A549 (cell line): ENCODE measurements around the gene SBNO2. TPM values are rescaled to one million over a fixed set of nuclear protein-coding genes. Genes with fewer than 3 reads are reported as not detected.
A peak's percentile ranks its signal among the peaks of the same experiment; 100 is the strongest.

ENCODE experiments used
- ATAC-seq, 2 experiments: fragments of 200-7000 bp in 1 of 2; fragments of >200 bp in 1 of 2; cut with Nextera tagmentation in 1 of 2; cut with Tn5 transposase in 1 of 2; 3 replicates each; pipeline versions ENCODE4 v1.8.0 to v1.9.1; 2018 to 2020; ENCODE audit warnings: mild to moderate bottlenecking in 1 of 2, moderate library complexity in 1 of 2
- CTCF ChIA-PET: fragments of 300-600 bp; sonication (Branson Sonifier 250); formaldehyde crosslinking; extraction: SDS; loops from one replicate; lab custom pipeline; 2021; ENCODE audit warnings: antibody characterized with exemption, inconsistent platforms; lab: Yijun Ruan, JAX
- POLR2A ChIA-PET: fragments of 350-600 bp; formaldehyde crosslinking; extraction: SDS; loops from one replicate; lab custom pipeline; 2021; ENCODE audit warnings: antibody characterized with exemption, inconsistent platforms; lab: Yijun Ruan, JAX
- DNase-seq, 2 experiments: peaks; one replicate each; pipeline versions ENCODE4 v3.0.0 to v3.0.0-alpha.2; 2011 to 2016; ENCODE audit warnings: low read depth in 1 of 2, low spot score in 1 of 2
- FAIRE-seq: peaks from 2 replicates; lab custom pipeline; 2011; peaks lifted over from hg19 to GRCh38; lab: Jason Lieb, UNC
- H3K27ac ChIP-seq, 2 experiments: fragments of >200 bp; sonication (Bioruptor Twin); formaldehyde crosslinking; 3 replicates each; pipeline ENCODE4 v1.5.1; 2016 to 2017
- H3K4me1 ChIP-seq: fragments of >200 bp; sonication (Bioruptor Twin); formaldehyde crosslinking; 3 replicates; pipeline ENCODE4 v1.6.1; 2016
- H3K4me2 ChIP-seq: fragments of >200 bp; sonication (Bioruptor Twin); formaldehyde crosslinking; 3 replicates; pipeline ENCODE4 v1.6.1; 2016
- H3K4me3 ChIP-seq: fragments of >200 bp; sonication (Bioruptor Twin); formaldehyde crosslinking; 3 replicates; pipeline ENCODE4 v1.5.1; 2016
- H3K9me3 ChIP-seq: fragments of >200 bp; sonication (Bioruptor Twin); formaldehyde crosslinking; 3 replicates; pipeline ENCODE4 v1.6.1; 2016
- BHLHE40 ChIP-seq: IDR thresholded peaks from 2 replicates; pipeline ENCODE4 v1.6.1; 2012; ENCODE audit warnings: low read depth, low read length, inconsistent platforms
- CHD2 ChIP-seq: fragments of 150-350 bp; IDR thresholded peaks from 2 replicates; pipeline ENCODE4 v1.6.1; 2014; ENCODE audit warnings: low read length; ENCODE audit not compliant: partially characterized antibody
- CTCF ChIP-seq: fragments of >200 bp; sonication (Bioruptor Twin); formaldehyde crosslinking; IDR thresholded peaks from 3 replicates; pipeline ENCODE4 v1.5.1; 2016
- E2F6 ChIP-seq: IDR thresholded peaks from 2 replicates; pipeline ENCODE4 v1.6.1; 2012; ENCODE audit warnings: low read depth, borderline replicate concordance
- EHF ChIP-seq: fragments of 250-450 bp; sonication (Bioruptor Pico); IDR thresholded peaks from 2 replicates; pipeline ENCODE4 v1.5.0; 2020; ENCODE audit warnings: mild to moderate bottlenecking
- EHMT2 ChIP-seq: fragments of 200-600 bp; sonication (generic); IDR thresholded peaks from 2 replicates; pipeline ENCODE4 v1.6.1; 2016; ENCODE audit warnings: antibody characterized with exemption, low read depth, mild to moderate bottlenecking, moderate library complexity
- FOSB ChIP-seq: fragments of 250-450 bp; sonication (Bioruptor Pico); IDR thresholded peaks from 2 replicates; pipeline ENCODE4 v1.5.0; 2020; ENCODE audit warnings: mild to moderate bottlenecking, moderate library complexity
- FOSL2 ChIP-seq, 2 experiments: fragments of 450-650 bp in 1 of 2; fragments of >200 bp in 1 of 2; sonication (Bioruptor Twin) in 1 of 2; formaldehyde crosslinking; IDR thresholded peaks; 2 replicates each; pipeline versions ENCODE4 v1.5.0 to v1.6.1; 2016 to 2020; ENCODE audit warnings: mild to moderate bottlenecking in 1 of 2, moderate library complexity in 1 of 2
- HDAC2 ChIP-seq: fragments of 200-600 bp; sonication (generic); IDR thresholded peaks from 2 replicates; pipeline ENCODE4 v1.6.1; 2016
- HES2 ChIP-seq: fragments of >200 bp; sonication (Bioruptor Twin); formaldehyde crosslinking; IDR thresholded peaks from 2 replicates; pipeline ENCODE4 v1.6.1; 2016
- HEYL ChIP-seq: fragments of 250-450 bp; sonication (Bioruptor Pico); IDR thresholded peaks from 2 replicates; pipeline ENCODE4 v1.8.0; 2021; ENCODE audit warnings: mild to moderate bottlenecking, moderate library complexity
- HMGXB4 ChIP-seq: fragments of 250-450 bp; sonication (Bioruptor Pico); IDR thresholded peaks from 2 replicates; pipeline ENCODE4 v1.5.0; 2021; ENCODE audit warnings: mild to moderate bottlenecking, moderate library complexity, borderline replicate concordance
- HOXA7 ChIP-seq: fragments of 250-450 bp; sonication (Bioruptor Pico); IDR thresholded peaks from 2 replicates; pipeline ENCODE4 v1.5.0; 2020; ENCODE audit warnings: mild to moderate bottlenecking, moderate library complexity
- HOXB5 ChIP-seq: fragments of 250-450 bp; sonication (Bioruptor Pico); IDR thresholded peaks from 2 replicates; pipeline ENCODE4 v1.5.0; 2020; ENCODE audit warnings: mild to moderate bottlenecking, moderate library complexity
- JUN ChIP-seq, 2 experiments: fragments of >200 bp; sonication (Bioruptor Twin); formaldehyde crosslinking; IDR thresholded peaks; 2 replicates in 1 of 2; 3 replicates in 1 of 2; pipeline ENCODE4 v1.6.1; 2016 to 2017
- JUNB ChIP-seq: fragments of >200 bp; sonication (Bioruptor Twin); formaldehyde crosslinking; IDR thresholded peaks from 2 replicates; pipeline ENCODE4 v1.6.1; 2016
- KDM5A ChIP-seq: fragments of 200-600 bp; sonication (generic); IDR thresholded peaks from 2 replicates; pipeline ENCODE4 v1.6.1; 2016; ENCODE audit warnings: antibody characterized with exemption, mild to moderate bottlenecking
- MAFK ChIP-seq: fragments of 450-650 bp; IDR thresholded peaks from 2 replicates; pipeline ENCODE4 v1.6.1; 2014; ENCODE audit not compliant: partially characterized antibody
- MAX ChIP-seq: IDR thresholded peaks from 2 replicates; pipeline ENCODE4 v1.6.1; 2012
- MAZ ChIP-seq: fragments of 150-350 bp; IDR thresholded peaks from 2 replicates; pipeline ENCODE4 v1.6.1; 2014; ENCODE audit warnings: antibody characterized with exemption, low read depth, low read length, borderline replicate concordance
- MYC ChIP-seq: IDR thresholded peaks from 2 replicates; pipeline ENCODE4 v1.6.1; 2012; ENCODE audit warnings: mild to moderate bottlenecking, inconsistent platforms, low read length, improper control_type of control experiment, borderline replicate concordance
- NFE2L2 ChIP-seq: fragments of 150-350 bp; conservative IDR thresholded peaks from 2 replicates; pipeline ENCODE4 v1.6.1; 2014; ENCODE audit warnings: low read length
- NPAS2 ChIP-seq: fragments of 250-450 bp; sonication (Bioruptor Pico); IDR thresholded peaks from 2 replicates; pipeline ENCODE4 v1.8.0; 2022; ENCODE audit warnings: mild to moderate bottlenecking, moderate library complexity, borderline replicate concordance
- NR3C1 ChIP-seq: fragments of >200 bp; sonication (Bioruptor Twin); formaldehyde crosslinking; IDR thresholded peaks from 3 replicates; pipeline ENCODE4 v1.6.1; 2017
- PBX3 ChIP-seq: IDR thresholded peaks from 2 replicates; pipeline ENCODE4 v1.6.1; 2012
- PHF8 ChIP-seq: fragments of 200-600 bp; sonication (generic); IDR thresholded peaks from 2 replicates; pipeline ENCODE4 v1.6.1; 2016; ENCODE audit warnings: low read depth, mild to moderate bottlenecking, antibody characterized with exemption, moderate library complexity, borderline replicate concordance
- POLR2A ChIP-seq: IDR thresholded peaks from 2 replicates; pipeline ENCODE4 v1.6.1; 2012; ENCODE audit warnings: mild to moderate bottlenecking, low read length
- RARB ChIP-seq: fragments of 250-450 bp; sonication (Bioruptor Pico); IDR thresholded peaks from 2 replicates; pipeline ENCODE4 v1.8.0; 2021; ENCODE audit warnings: mild to moderate bottlenecking, moderate library complexity
- RFX5 ChIP-seq: fragments of 450-650 bp; IDR thresholded peaks from 2 replicates; pipeline ENCODE4 v1.7.1; 2014; ENCODE audit warnings: antibody characterized with exemption, mild to moderate bottlenecking, moderate library complexity
- RNF2 ChIP-seq: fragments of 200-600 bp; sonication (generic); IDR thresholded peaks from 2 replicates; pipeline ENCODE4 v1.6.1; 2016; ENCODE audit warnings: low read depth, mild to moderate bottlenecking, antibody characterized with exemption, moderate library complexity, borderline replicate concordance
- SREBF2 ChIP-seq: fragments of 450-650 bp; IDR thresholded peaks from 2 replicates; pipeline ENCODE4 v1.6.1; 2014; ENCODE audit warnings: mild to moderate bottlenecking, moderate library complexity
- TP53 ChIP-seq: fragments of 250-450 bp; sonication (Bioruptor Pico); IDR thresholded peaks from 2 replicates; pipeline ENCODE4 v1.5.0; 2021; ENCODE audit warnings: mild to moderate bottlenecking, moderate library complexity
- USF2 ChIP-seq: fragments of 450-650 bp; IDR thresholded peaks from 2 replicates; pipeline ENCODE4 v1.6.1; 2014; ENCODE audit warnings: antibody characterized with exemption
- ZFP36 ChIP-seq: fragments of 450-650 bp; IDR thresholded peaks from 2 replicates; pipeline ENCODE4 v1.6.1; 2014; ENCODE audit warnings: borderline replicate concordance; ENCODE audit not compliant: partially characterized antibody
- ZNF302 ChIP-seq: fragments of 250-450 bp; sonication (Bioruptor Pico); IDR thresholded peaks from 2 replicates; pipeline ENCODE4 v1.9.0; 2021; ENCODE audit warnings: inconsistent platforms, mild to moderate bottlenecking, moderate library complexity
- ZSCAN20 ChIP-seq: fragments of 250-450 bp; sonication (Bioruptor Pico); IDR thresholded peaks from 2 replicates; pipeline ENCODE4 v1.8.0; 2022; ENCODE audit warnings: mild to moderate bottlenecking, moderate library complexity
- WGBS: methylation state at CpG from one replicate; pipeline ENCODE4 v1.1.6; 2017; ENCODE audit errors: missing lambda C conversion rate; 5-methylcytosine and 5-hydroxymethylcytosine counted together
- polyA plus RNA-seq, 4 experiments: library from polyadenylated mRNA; depleted of rRNA in 3 of 4; stranded (reverse); fragments of >200 nt; fragmentation: RNase III in 1 of 4; extraction: RNeasy Plus Mini Kit Qiagen cat#74134 plus additional on column Dnase treatment in 1 of 4; gene quantifications; 2 replicates in 3 of 4; 3 replicates in 1 of 4; pipeline ENCODE4 v1.2.3, GENCODE V29; 2011 to 2017

Gene SBNO2
- polyA plus RNA-seq, 2 of the 4 experiments (the other 2 are of a cell fraction) = 6.8 to 27.0 TPM

- DNase-seq = peak; percentile 89 to 99
- H3K4me2 ChIP-seq = peak within 1 kb of the TSS; percentile 84
- H3K9me3 ChIP-seq = peaks cover 13% of the 10 kb centered on the region
- ATAC-seq = peak; percentile 63 to 79
- peak within 1 kb of the TSS; percentile 70 for H3K4me3 ChIP-seq
- 0% methylated on average over 15 of the region's 75 CpGs for WGBS
- CTCF ChIA-PET = interaction anchor here (0.6 kb wide), 1 partner anchor 54 kb away, joined by 3 read pairs; no protein-coding TSS in a partner anchor
- peak within 1 kb of the TSS; percentile 92 to 100 for H3K27ac ChIP-seq
- no peak for FAIRE-seq
- peaks cover 57% of the 10 kb centered on the region for H3K4me1 ChIP-seq
- POLR2A ChIA-PET = interaction anchor here (0.8 to 1.4 kb wide), 6 partner anchors 8 to 83 kb away, joined by 3 to 4 read pairs (median 4); partner anchors contain the start of genes POLR2E and TMEM259
- TF ChIP-seq NPAS2 (CRISPR knock-in tag) (no peak), JUNB (no peak), MAZ (no peak), MAX (no peak; the same call in 1 of the 2 replicates), FOSB (CRISPR knock-in tag) (no peak), HES2 (no peak), JUN (IDR thresholded peaks at IDR 0.05) (peak in 1 of 2 experiments; percentile 69; a peak in 3 of 5 replicates), CTCF (no peak), E2F6 (peak; percentile 30; the same call in 1 of the 2 replicates), POLR2A (peak; percentile 86), MYC (no peak), HOXA7 (CRISPR knock-in tag) (no peak), HDAC2 (no peak), RNF2 (no peak), RARB (no peak), TP53 (CRISPR knock-in tag) (no peak), HMGXB4 (no peak), SREBF2 (no peak), ZNF302 (CRISPR knock-in tag) (no peak), NR3C1 (no peak), HOXB5 (no peak), PBX3 (peak; percentile 45), ZSCAN20 (no peak), RFX5 (peak; percentile 60; the same call in 1 of the 2 replicates), HEYL (CRISPR knock-in tag) (no peak), EHMT2 (no peak), USF2 (no peak), KDM5A (no peak), PHF8 (peak; percentile 57), BHLHE40 (no peak), NFE2L2 (no peak), ZFP36 (no peak), MAFK (no peak), FOSL2 (IDR thresholded peaks at IDR 0.05) (no peak), FOSL2 (CRISPR knock-in tag; IDR thresholded peaks at IDR 0.05) (no peak), CHD2 (no peak), EHF (CRISPR knock-in tag) (no peak)
Observed at GRCh38 chr19:1103708-1104310, 70.3 kb downstream of the SBNO2 start, which contains the start of gene GPX4. TSS of gene GPX4 (plus strand) at chr19:1103994. CDS start at chr19:1104044, 50 bp downstream.
